Gastroesophageal sphincter (tissue), 3 donors: Measurements from ENCODE around the gene MAP2K1.

Experiments
- POLR2A ChIP-seq, 2 donors: fragments of 450-650 bp; IDR thresholded peaks; one replicate each; pipeline ENCODE4 v1.6.1; 2017; ENCODE audit warnings: antibody characterized with exemption in 2 of 2, mild to moderate bottlenecking in 2 of 2, moderate library complexity in 1 of 2
- POLR2AphosphoS5 ChIP-seq: sonication (generic); formaldehyde crosslinking; IDR thresholded peaks from one replicate; pipeline ENCODE4 v1.6.1; 2017; ENCODE audit warnings: antibody characterized with exemption
- TF ChIP-seq, protein P1 (sequence below), 4 experiments: fragments of 200-600 bp in 2 of 4; fragments of 450-650 bp in 2 of 4; sonication (generic) in 1 of 4; IDR thresholded peaks; one replicate each; pipeline ENCODE4 v1.5.1; 2017 to 2019; ENCODE audit warnings: antibody characterized with exemption in 4 of 4, mild to moderate bottlenecking in 2 of 4, moderate library complexity in 2 of 4

- no peak for TF ChIP-seq POLR2A (IDR thresholded peaks at IDR 0.05)
- no peak for TF ChIP-seq POLR2AphosphoS5
- TF ChIP-seq, protein P1, sequence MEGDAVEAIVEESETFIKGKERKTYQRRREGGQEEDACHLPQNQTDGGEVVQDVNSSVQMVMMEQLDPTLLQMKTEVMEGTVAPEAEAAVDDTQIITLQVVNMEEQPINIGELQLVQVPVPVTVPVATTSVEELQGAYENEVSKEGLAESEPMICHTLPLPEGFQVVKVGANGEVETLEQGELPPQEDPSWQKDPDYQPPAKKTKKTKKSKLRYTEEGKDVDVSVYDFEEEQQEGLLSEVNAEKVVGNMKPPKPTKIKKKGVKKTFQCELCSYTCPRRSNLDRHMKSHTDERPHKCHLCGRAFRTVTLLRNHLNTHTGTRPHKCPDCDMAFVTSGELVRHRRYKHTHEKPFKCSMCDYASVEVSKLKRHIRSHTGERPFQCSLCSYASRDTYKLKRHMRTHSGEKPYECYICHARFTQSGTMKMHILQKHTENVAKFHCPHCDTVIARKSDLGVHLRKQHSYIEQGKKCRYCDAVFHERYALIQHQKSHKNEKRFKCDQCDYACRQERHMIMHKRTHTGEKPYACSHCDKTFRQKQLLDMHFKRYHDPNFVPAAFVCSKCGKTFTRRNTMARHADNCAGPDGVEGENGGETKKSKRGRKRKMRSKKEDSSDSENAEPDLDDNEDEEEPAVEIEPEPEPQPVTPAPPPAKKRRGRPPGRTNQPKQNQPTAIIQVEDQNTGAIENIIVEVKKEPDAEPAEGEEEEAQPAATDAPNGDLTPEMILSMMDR (IDR thresholded peaks at IDR 0.05), result no peak
Measured at GRCh38 chr15:66419471-66419870, 32.8 kb downstream of the MAP2K1 start.
